Ascending aorta (tissue), 2 donors: Measurements from ENCODE around the gene NEXN. TPM values are rescaled to one million over a fixed set of nuclear protein-coding genes. Genes with fewer than 3 reads are reported as not detected.

ENCODE experiments used
- DNase-seq, 2 donors: peaks; one replicate each; pipeline ENCODE4 v3.0.0-alpha.2; 2019; ENCODE audit warnings: low spot score in 2 of 2
- H3K27ac ChIP-seq, 2 donors: fragments of 200-600 bp; sonication (generic); one replicate each; pipeline ENCODE4 v1.5.1; 2016 to 2017; ENCODE audit warnings: mild to moderate bottlenecking in 1 of 2
- H3K27me3 ChIP-seq: fragments of 200-600 bp; sonication (generic); one replicate; pipeline ENCODE4 v1.5.1; 2017
- H3K36me3 ChIP-seq, 2 donors: fragments of 200-600 bp; sonication (generic); one replicate each; pipeline ENCODE4 v1.5.1; 2016
- H3K4me1 ChIP-seq, 2 donors: fragments of 200-600 bp; sonication (generic); one replicate each; pipeline ENCODE4 v1.5.1; 2016 to 2017; ENCODE audit warnings: mild to moderate bottlenecking in 1 of 2
- H3K4me3 ChIP-seq, 2 donors: fragments of 200-600 bp; sonication (generic); one replicate each; pipeline ENCODE4 v1.5.1; 2016 to 2017; ENCODE audit warnings: mild to moderate bottlenecking in 1 of 2
- H3K9me3 ChIP-seq, 2 donors: fragments of 200-600 bp; sonication (generic); one replicate each; pipeline ENCODE4 v1.5.1; 2016
- intact Hi-C: fragments of 100-400 bp; cut with DNase I; formaldehyde crosslinking; loops from one replicate; pipeline ENCODE4 v1.15.1; 2023
- total RNA-seq: library from RNA; depleted of rRNA; stranded (reverse); fragments of >200 nt; gene quantifications from one replicate; pipeline ENCODE4 v1.1.0, GENCODE V29; 2016
- TF ChIP-seq, protein P1 (sequence below), 3 experiments: fragments of 200-600 bp in 2 of 3; fragments of 450-650 bp in 1 of 3; sonication (generic) in 2 of 3; IDR thresholded peaks; one replicate each; pipeline ENCODE4 v1.5.1; 2016 to 2019; ENCODE audit warnings: antibody characterized with exemption in 3 of 3, mild to moderate bottlenecking in 1 of 3, moderate library complexity in 1 of 3

NEXN gene
- total RNA-seq, 1 donor from 2014 or later = 38.2 TPM

DNA sequence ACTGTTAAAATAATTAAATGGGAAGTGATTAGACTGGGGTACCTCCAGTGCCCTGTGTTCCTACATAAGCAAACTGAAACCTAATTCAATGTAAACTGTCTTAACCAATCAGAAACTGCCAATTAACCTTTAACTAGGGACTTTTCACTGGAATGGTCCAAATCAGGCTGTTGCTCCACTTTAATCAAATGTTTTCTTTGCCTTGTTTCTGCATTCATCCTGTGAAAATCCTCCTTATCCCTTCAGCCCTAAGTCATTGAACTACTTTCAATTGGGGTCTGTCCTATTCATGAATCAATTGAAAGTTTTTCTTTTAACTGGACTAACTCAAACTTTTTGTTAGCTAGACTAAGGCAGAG lies 95.6 kb downstream of the NEXN start:
- H3K27ac ChIP-seq = no peak overlapping the region
- peaks cover 0 to 6% of the 10 kb centered on the region in 2 donors for H3K4me1 ChIP-seq
- intact Hi-C loops = no loop called here

GRCh38 chr1:77984629-77985028 lies 96.2 kb downstream of the NEXN start:
- no peak for DNase-seq
- H3K4me1 ChIP-seq = peaks cover 0 to 6% of the 10 kb centered on the region in 2 donors
- H3K36me3 ChIP-seq = peaks cover 0 to 4% of the 10 kb centered on the region in 2 donors
- TF ChIP-seq, protein P1, sequence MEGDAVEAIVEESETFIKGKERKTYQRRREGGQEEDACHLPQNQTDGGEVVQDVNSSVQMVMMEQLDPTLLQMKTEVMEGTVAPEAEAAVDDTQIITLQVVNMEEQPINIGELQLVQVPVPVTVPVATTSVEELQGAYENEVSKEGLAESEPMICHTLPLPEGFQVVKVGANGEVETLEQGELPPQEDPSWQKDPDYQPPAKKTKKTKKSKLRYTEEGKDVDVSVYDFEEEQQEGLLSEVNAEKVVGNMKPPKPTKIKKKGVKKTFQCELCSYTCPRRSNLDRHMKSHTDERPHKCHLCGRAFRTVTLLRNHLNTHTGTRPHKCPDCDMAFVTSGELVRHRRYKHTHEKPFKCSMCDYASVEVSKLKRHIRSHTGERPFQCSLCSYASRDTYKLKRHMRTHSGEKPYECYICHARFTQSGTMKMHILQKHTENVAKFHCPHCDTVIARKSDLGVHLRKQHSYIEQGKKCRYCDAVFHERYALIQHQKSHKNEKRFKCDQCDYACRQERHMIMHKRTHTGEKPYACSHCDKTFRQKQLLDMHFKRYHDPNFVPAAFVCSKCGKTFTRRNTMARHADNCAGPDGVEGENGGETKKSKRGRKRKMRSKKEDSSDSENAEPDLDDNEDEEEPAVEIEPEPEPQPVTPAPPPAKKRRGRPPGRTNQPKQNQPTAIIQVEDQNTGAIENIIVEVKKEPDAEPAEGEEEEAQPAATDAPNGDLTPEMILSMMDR (IDR thresholded peaks at IDR 0.05) = no peak
- H3K27ac ChIP-seq = no peak overlapping the region
- H3K27me3 ChIP-seq = no peaks in the 10 kb centered on the region
- H3K9me3 ChIP-seq = no peaks in the 10 kb centered on the region
- no peak overlapping the region for H3K4me3 ChIP-seq
- intact Hi-C loops = no loop called here

More for the DNA sequence above, 95.6 kb downstream of the NEXN start:
- Histone ChIP-seq H3K36me3 (peaks cover 0 to 4% of the 10 kb centered on the region in 2 donors), H3K4me3 (no peak overlapping the region), H3K27me3 (no peaks in the 10 kb centered on the region), H3K9me3 (no peaks in the 10 kb centered on the region)
- no peak for DNase-seq
- TF ChIP-seq, protein P1 (IDR thresholded peaks at IDR 0.05) = no peak

GRCh38 chr1:77986810-77987209 lies 98.4 kb downstream of the NEXN start:
- H3K9me3 ChIP-seq = no peaks in the 10 kb centered on the region
- no peak overlapping the region for H3K4me3 ChIP-seq
- H3K4me1 ChIP-seq = no peaks in the 10 kb centered on the region
- no peak for DNase-seq
- H3K27me3 ChIP-seq = no peaks in the 10 kb centered on the region
- H3K27ac ChIP-seq = no peak overlapping the region
- TF ChIP-seq, protein P1 (IDR thresholded peaks at IDR 0.05) = no peak
- H3K36me3 ChIP-seq = peaks cover 0 to 2% of the 10 kb centered on the region in 2 donors
- intact Hi-C loops = no loop called here

DNA sequence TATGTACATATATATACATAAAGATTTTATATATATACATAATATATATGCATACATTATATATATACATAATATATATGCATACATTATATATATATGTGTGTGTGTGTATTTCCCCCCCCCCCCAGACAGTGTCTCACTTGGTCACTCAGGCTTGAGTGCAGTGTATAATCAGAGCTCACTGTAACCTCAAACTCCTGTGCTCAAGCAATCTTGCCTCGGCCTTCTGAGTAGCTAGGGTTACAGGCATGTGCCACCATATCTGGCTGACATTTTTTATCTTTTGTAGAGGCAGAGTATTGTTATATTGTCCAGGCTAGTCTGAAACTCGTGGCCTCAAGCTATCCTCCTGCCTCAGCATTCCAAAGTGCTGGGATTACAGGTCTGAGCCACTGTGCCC lies 99.5 kb downstream of the NEXN start:
- TF ChIP-seq, protein P1 (IDR thresholded peaks at IDR 0.05) = no peak

GRCh38 chr1:77989744-77990143 lies 101.3 kb downstream of the NEXN start:
- DNase-seq = no peak
- peaks cover 0 to 3% of the 10 kb centered on the region in 2 donors for H3K4me1 ChIP-seq
- no peak overlapping the region for H3K4me3 ChIP-seq
- no peak overlapping the region for H3K27ac ChIP-seq
- H3K36me3 ChIP-seq = no peaks in the 10 kb centered on the region
- H3K27me3 ChIP-seq = no peaks in the 10 kb centered on the region
- TF ChIP-seq, protein P1 (IDR thresholded peaks at IDR 0.05) = no peak
- no peaks in the 10 kb centered on the region for H3K9me3 ChIP-seq
- intact Hi-C loops = no loop called here

More for the DNA sequence above, 99.5 kb downstream of the NEXN start:
- intact Hi-C loops = no loop called here
- no peaks in the 10 kb centered on the region for H3K27me3 ChIP-seq
- no peaks in the 10 kb centered on the region for H3K36me3 ChIP-seq
- DNase-seq = no peak
- no peaks in the 10 kb centered on the region for H3K4me1 ChIP-seq
- H3K27ac ChIP-seq = no peak overlapping the region
- no peak overlapping the region for H3K4me3 ChIP-seq
- no peaks in the 10 kb centered on the region for H3K9me3 ChIP-seq

DNA sequence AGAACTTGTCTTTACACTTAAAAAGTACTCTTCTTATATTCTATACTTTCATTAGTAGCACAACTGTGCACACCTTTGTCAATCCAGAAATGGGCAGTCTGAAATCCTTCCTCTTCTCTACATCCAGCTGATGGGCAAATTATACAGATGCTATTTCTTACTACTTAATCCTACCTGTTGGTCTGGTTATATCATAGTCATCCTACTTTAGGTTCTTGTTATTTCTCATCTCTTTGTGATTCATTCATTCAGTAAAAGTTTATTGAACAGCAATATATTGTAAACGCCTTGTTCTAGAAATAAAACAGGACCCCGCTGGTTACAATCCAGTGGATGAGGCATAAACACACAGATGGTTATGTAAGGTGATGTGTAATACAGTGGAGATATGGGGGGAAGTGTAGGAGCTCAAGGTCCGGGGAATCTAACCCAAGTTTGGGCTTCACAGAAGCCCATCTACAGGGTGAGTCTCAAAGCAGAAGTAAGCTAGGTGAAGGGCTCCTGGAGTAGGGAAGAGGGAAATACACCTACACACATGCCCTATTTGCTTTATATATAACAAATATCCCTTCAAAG lies 102.3 kb downstream of the NEXN start:
- DNase-seq = no peak
- Histone ChIP-seq H3K36me3 (peaks cover 0 to 2% of the 10 kb centered on the region in 2 donors), H3K27ac (no peak overlapping the region), H3K27me3 (no peaks in the 10 kb centered on the region), H3K4me3 (no peak overlapping the region), H3K4me1 (peaks cover 0 to 3% of the 10 kb centered on the region in 2 donors), H3K9me3 (no peaks in the 10 kb centered on the region)
- TF ChIP-seq, protein P1 (IDR thresholded peaks at IDR 0.05) = no peak
- intact Hi-C loops = no loop called here
